ENCODE data around the gene CDKN2C. TPM values are rescaled to one million over a fixed set of nuclear protein-coding genes. Genes with fewer than 3 reads are reported as not detected.

The CDKN2C gene
- total RNA-seq, 2 donors from 2014 or later: 21.9 to 22.5 TPM

- Mint-ChIP-seq H3K4me1 (ENCODE audit: low read depth in 2 of 2) (peaks cover 21 to 38% of the 10 kb centered on the region in 2 donors), H3K4me3 (peak overlapping the region; percentile 99), H3K27ac (peak overlapping the region; percentile 90 to 95), H3K36me3 (peaks cover 18% of the 10 kb centered on the region), H3K27me3 (no peaks in the 10 kb centered on the region), H3K9me3 (no peaks in the 10 kb centered on the region)
- DNase-seq (ENCODE audit: low spot score) (no peak), ATAC-seq (no peak)
These were observed 453 bp downstream of the CDKN2C start for GRCh38 chr1:50970509-50970887.

GRCh38 chr1:50970931-50971582, 1.0 kb downstream of the CDKN2C start:
- Mint-ChIP-seq H3K27ac (peak overlapping the region; percentile 90 to 95), H3K36me3 (peaks cover 18% of the 10 kb centered on the region), H3K4me3 (peak overlapping the region; percentile 99), H3K27me3 (no peaks in the 10 kb centered on the region), H3K9me3 (no peaks in the 10 kb centered on the region), H3K4me1 (ENCODE audit: low read depth in 2 of 2) (peaks cover 22 to 38% of the 10 kb centered on the region in 2 donors)
- ATAC-seq (no peak), DNase-seq (ENCODE audit: low spot score) (no peak)

- no peaks in the 10 kb centered on the region for H3K27me3 Mint-ChIP-seq
- ATAC-seq (no peak), DNase-seq (ENCODE audit: low spot score) (no peak)
- H3K4me1 Mint-ChIP-seq (ENCODE audit: low read depth in 2 of 2): peaks cover 30 to 46% of the 10 kb centered on the region in 2 donors
- no peaks in the 10 kb centered on the region for H3K9me3 Mint-ChIP-seq
- peak overlapping the region; percentile 99 for H3K4me3 Mint-ChIP-seq
- H3K27ac Mint-ChIP-seq: peak overlapping the region; percentile 90 to 95
- H3K36me3 Mint-ChIP-seq: peaks cover 18% of the 10 kb centered on the region
These were observed 1.8 kb downstream of the CDKN2C start for GRCh38 chr1:50971748-50972305.

DNA sequence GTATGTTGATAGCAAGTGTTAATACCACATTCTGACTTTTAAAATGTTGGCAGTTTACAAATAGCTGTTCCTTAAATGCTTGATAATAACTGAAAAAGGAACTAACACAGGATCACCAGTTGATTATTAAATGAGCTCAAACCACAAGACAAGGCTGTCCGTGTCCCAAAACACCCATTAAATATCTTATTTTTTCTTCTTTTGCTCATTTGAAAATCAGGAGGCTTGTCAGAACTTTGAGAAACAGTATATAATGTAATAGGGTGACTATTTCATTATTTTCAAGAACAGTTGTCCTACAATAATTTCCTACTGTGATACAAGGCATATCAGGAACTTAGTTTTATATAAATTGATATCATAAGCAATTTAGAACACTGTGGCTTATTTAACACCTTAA, 2.7 kb downstream of the CDKN2C start:
- Mint-ChIP-seq H3K9me3 (no peaks in the 10 kb centered on the region), H3K4me1 (ENCODE audit: low read depth in 2 of 2) (peaks cover 28 to 42% of the 10 kb centered on the region in 2 donors), H3K4me3 (peak overlapping the region; percentile 32), H3K27me3 (no peaks in the 10 kb centered on the region), H3K27ac (no peak overlapping the region), H3K36me3 (peaks cover 18% of the 10 kb centered on the region)
- ATAC-seq (no peak), DNase-seq (ENCODE audit: low spot score) (no peak)

DNA sequence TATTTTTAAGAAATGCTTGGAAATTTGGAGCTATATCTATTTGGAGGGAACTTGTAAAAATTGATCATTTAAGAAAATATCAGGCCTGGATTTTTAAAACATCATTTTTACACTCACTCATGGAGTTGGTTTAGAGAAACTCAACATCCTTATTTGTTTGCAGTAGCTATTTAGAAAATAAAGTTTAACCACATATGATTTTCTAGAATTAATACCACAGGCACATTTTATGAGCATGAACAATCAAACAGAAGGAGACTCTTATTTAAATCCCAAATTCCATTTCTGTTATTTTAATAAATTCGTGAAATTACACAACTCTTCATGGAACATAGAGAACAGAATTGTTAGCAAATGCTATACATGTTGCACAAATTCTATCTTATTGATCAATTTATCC, 3.2 kb downstream of the CDKN2C start:
- Mint-ChIP-seq H3K4me1 (ENCODE audit: low read depth in 2 of 2) (peaks cover 25 to 39% of the 10 kb centered on the region in 2 donors), H3K36me3 (peaks cover 18% of the 10 kb centered on the region)

DNA sequence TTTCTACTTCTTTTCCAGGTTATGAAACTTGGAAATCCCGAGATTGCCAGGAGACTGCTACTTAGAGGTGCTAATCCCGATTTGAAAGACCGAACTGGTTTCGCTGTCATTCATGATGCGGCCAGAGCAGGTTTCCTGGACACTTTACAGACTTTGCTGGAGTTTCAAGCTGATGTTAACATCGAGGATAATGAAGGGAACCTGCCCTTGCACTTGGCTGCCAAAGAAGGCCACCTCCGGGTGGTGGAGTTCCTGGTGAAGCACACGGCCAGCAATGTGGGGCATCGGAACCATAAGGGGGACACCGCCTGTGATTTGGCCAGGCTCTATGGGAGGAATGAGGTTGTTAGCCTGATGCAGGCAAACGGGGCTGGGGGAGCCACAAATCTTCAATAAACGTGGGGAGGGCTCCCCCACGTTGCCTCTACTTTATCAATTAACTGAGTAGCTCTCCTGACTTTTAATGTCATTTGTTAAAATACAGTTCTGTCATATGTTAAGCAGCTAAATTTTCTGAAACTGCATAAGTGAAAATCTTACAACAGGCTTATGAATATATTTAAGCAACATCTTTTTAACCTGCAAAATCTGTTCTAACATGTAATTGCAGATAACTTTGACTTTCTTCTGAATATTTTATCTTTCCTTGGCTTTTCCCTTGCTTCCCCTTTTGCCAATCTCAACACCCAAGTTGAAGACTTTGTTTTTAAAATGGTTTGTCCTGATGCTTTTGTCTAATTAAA, 4.0 kb downstream of the CDKN2C start:
- ATAC-seq (no peak), DNase-seq (ENCODE audit: low spot score) (no peak)
- peaks cover 32 to 46% of the 10 kb centered on the region in 2 donors for H3K4me1 Mint-ChIP-seq (ENCODE audit: low read depth in 2 of 2)
- no peaks in the 10 kb centered on the region for H3K9me3 Mint-ChIP-seq
- peak overlapping the region; percentile 30 for H3K4me3 Mint-ChIP-seq
- no peaks in the 10 kb centered on the region for H3K27me3 Mint-ChIP-seq
- peaks cover 18% of the 10 kb centered on the region for H3K36me3 Mint-ChIP-seq
- no peak overlapping the region for H3K27ac Mint-ChIP-seq

More for the DNA sequence above, 3.2 kb downstream of the CDKN2C start:
- no peak for DNase-seq (ENCODE audit: low spot score)
- no peak for ATAC-seq
- peak overlapping the region; percentile 30 for H3K4me3 Mint-ChIP-seq
- no peak overlapping the region for H3K27ac Mint-ChIP-seq
- no peaks in the 10 kb centered on the region for H3K9me3 Mint-ChIP-seq
- H3K27me3 Mint-ChIP-seq: no peaks in the 10 kb centered on the region

- peaks cover 33 to 49% of the 10 kb centered on the region in 2 donors for H3K4me1 Mint-ChIP-seq (ENCODE audit: low read depth in 2 of 2)
- H3K27ac Mint-ChIP-seq: no peak overlapping the region
- DNase-seq (ENCODE audit: low spot score) (no peak), ATAC-seq (no peak)
- H3K36me3 Mint-ChIP-seq: peaks cover 18% of the 10 kb centered on the region
- H3K9me3 Mint-ChIP-seq: no peaks in the 10 kb centered on the region
- no peaks in the 10 kb centered on the region for H3K27me3 Mint-ChIP-seq
- no peak overlapping the region for H3K4me3 Mint-ChIP-seq
These were observed 4.5 kb downstream of the CDKN2C start for GRCh38 chr1:50974618-50974935.

GRCh38 chr1:50975436-50975835, 5.4 kb downstream of the CDKN2C start:
- no peak for DNase-seq (ENCODE audit: low spot score)
- no peak overlapping the region for H3K27ac Mint-ChIP-seq
- no peaks in the 10 kb centered on the region for H3K27me3 Mint-ChIP-seq
- no peak for ATAC-seq
- H3K36me3 Mint-ChIP-seq: peaks cover 11% of the 10 kb centered on the region
- peaks cover 26 to 40% of the 10 kb centered on the region in 2 donors for H3K4me1 Mint-ChIP-seq (ENCODE audit: low read depth in 2 of 2)
- H3K9me3 Mint-ChIP-seq: no peaks in the 10 kb centered on the region
- no peak overlapping the region for H3K4me3 Mint-ChIP-seq

GRCh38 chr1:50976111-50976889, 6.3 kb downstream of the CDKN2C start:
- H3K4me1 Mint-ChIP-seq (ENCODE audit: low read depth in 2 of 2): peaks cover 24 to 32% of the 10 kb centered on the region in 2 donors
- DNase-seq (ENCODE audit: low spot score): no peak
- H3K27me3 Mint-ChIP-seq: no peaks in the 10 kb centered on the region
- peaks cover 11% of the 10 kb centered on the region for H3K36me3 Mint-ChIP-seq
- ATAC-seq: peak in 1 of 2 donors; percentile 65
- peak overlapping the region; percentile 91 for H3K4me3 Mint-ChIP-seq
- H3K9me3 Mint-ChIP-seq: no peaks in the 10 kb centered on the region
- H3K27ac Mint-ChIP-seq: peak overlapping the region; percentile 55 to 81

- Mint-ChIP-seq H3K27ac (peak overlapping the region; percentile 55 to 81), H3K36me3 (peaks cover 11% of the 10 kb centered on the region), H3K27me3 (no peaks in the 10 kb centered on the region), H3K4me3 (peak overlapping the region; percentile 91), H3K9me3 (no peaks in the 10 kb centered on the region), H3K4me1 (ENCODE audit: low read depth in 2 of 2) (peaks cover 23 to 28% of the 10 kb centered on the region in 2 donors)
- no peak for DNase-seq (ENCODE audit: low spot score)
- peak; percentile 60 to 69 for ATAC-seq
These were observed 7.0 kb downstream of the CDKN2C start for GRCh38 chr1:50976890-50977574.

GRCh38 chr1:50977575-50978143, 7.6 kb downstream of the CDKN2C start:
- peak overlapping the region; percentile 55 to 81 for H3K27ac Mint-ChIP-seq
- peaks cover 11% of the 10 kb centered on the region for H3K36me3 Mint-ChIP-seq
- H3K27me3 Mint-ChIP-seq: no peaks in the 10 kb centered on the region
- DNase-seq (ENCODE audit: low spot score): peak; percentile 67
- H3K9me3 Mint-ChIP-seq: no peaks in the 10 kb centered on the region
- H3K4me1 Mint-ChIP-seq (ENCODE audit: low read depth in 2 of 2): peaks cover 22 to 27% of the 10 kb centered on the region in 2 donors
- ATAC-seq: peak; percentile 75 to 89
- peak overlapping the region; percentile 91 for H3K4me3 Mint-ChIP-seq

DNA sequence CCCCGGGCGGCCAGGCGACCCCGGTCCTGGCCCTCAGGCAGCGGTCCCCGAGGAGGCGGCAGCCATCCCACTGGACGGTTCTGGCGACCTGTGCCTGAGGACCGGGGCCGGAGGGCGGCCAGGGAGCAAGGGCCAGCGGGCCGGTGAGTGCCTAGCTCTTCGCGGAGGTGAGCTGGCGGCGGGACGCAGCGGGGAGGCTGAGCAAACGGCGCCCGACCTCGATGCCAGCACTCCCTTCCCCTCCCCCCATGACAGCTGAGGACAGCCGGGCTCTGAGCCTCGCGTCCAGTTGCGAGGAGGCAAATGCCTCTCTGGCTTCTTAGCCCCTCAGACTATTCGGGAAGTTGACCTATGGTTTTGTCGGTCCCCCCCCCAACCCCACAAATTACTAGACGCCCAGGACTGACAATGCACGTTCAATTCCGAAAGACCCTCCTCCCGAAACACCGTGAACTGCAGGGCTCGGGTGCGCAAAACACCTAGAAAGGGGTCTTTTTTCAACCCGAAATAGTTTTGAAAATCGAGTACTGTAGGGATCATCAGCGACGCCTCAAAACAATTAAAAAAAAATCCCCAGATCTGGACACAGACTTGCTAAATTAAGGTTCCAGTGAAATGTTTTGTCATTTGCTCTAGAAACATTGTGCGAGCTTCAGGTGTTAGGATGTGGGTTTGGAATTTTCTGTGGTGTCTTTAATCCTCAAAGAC, 8.3 kb downstream of the CDKN2C start:
- Mint-ChIP-seq H3K27me3 (no peaks in the 10 kb centered on the region), H3K9me3 (no peaks in the 10 kb centered on the region), H3K4me1 (ENCODE audit: low read depth in 2 of 2) (peaks cover 22 to 27% of the 10 kb centered on the region in 2 donors), H3K4me3 (peak overlapping the region; percentile 77), H3K36me3 (peaks cover 11% of the 10 kb centered on the region), H3K27ac (peak overlapping the region; percentile 55 to 73)
- DNase-seq (ENCODE audit: low spot score) (peak; percentile 79), ATAC-seq (peak; percentile 69 to 85)

All from natural killer cell treated with Interleukin-12 subunit alpha and Interleukin-12 subunit beta and Interleukin-15 and Interleukin-18, amount 100 ng/mL, for 72 hours (primary cell).